Effector memory CD4-positive, alpha-beta T cell (primary cell): ENCODE results near the gene PROZ.
"Not testable (repeated sequence)": the region's sequence is repeated elsewhere in the genome, so short reads cannot be mapped to it uniquely, and the experiment has no call there.

Experiments used
- DNase-seq, 3 donors: peaks; one replicate each; pipeline ENCODE4 v3.0.0-alpha.2; 2020
- H3K27ac ChIP-seq: 2 replicates; pipeline ENCODE4 v1.7.0; 2013; ENCODE audit warnings: mild to moderate bottlenecking, low read length, moderate library complexity; ENCODE audit not compliant: insufficient read depth, poor library complexity, severe bottlenecking
- H3K27me3 ChIP-seq: replicated peaks from 2 replicates; pipeline ENCODE4 v1.7.0; 2013; ENCODE audit warnings: mild to moderate bottlenecking, low read length; ENCODE audit not compliant: insufficient read depth, control insufficient read depth, poor library complexity, severe bottlenecking
- H3K36me3 ChIP-seq: 2 replicates; pipeline ENCODE4 v1.7.0; 2013; ENCODE audit warnings: mild to moderate bottlenecking, low read length, moderate library complexity; ENCODE audit not compliant: control insufficient read depth, insufficient read depth
- H3K4me1 ChIP-seq: 2 replicates; pipeline ENCODE4 v1.7.0; 2013; ENCODE audit warnings: low read length, mild to moderate bottlenecking; ENCODE audit not compliant: control insufficient read depth, insufficient read depth, poor library complexity, severe bottlenecking
- H3K4me3 ChIP-seq: 2 replicates; pipeline ENCODE4 v1.7.0; 2013; ENCODE audit warnings: low read length, low read depth, mild to moderate bottlenecking; ENCODE audit not compliant: insufficient read depth, poor library complexity, severe bottlenecking
- H3K9me3 ChIP-seq: 2 replicates; pipeline ENCODE4 v1.7.0; 2013; ENCODE audit warnings: mild to moderate bottlenecking, low read length, moderate library complexity; ENCODE audit not compliant: control insufficient read depth

PROZ gene

DNA sequence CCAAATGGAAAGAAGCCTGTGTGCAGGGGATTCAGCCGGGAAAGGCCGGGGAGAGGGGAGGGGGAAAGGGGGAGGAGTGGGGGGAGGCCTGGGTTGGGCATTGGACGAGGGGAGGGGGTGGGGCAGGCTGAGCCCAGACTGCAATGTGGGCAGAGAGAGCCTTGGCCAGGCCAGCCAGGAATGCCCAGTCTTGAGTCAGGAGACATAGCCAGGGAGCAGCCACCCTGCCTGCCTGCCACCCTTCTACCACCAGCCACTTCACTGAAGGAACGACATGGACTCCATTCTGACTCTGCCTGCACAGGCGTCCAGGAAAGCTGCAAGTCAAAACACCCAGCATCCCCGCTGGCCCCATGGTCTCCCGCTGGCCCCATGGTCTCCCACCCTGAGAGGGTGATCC, 498 bp downstream of the PROZ start:
- H3K9me3 ChIP-seq, result no peaks in the 10 kb centered on the region
- H3K4me1 ChIP-seq, result peaks cover 13% of the 10 kb centered on the region
- H3K27ac ChIP-seq, result no peak overlapping the region
- H3K36me3 ChIP-seq, result no peaks in the 10 kb centered on the region
- no peak overlapping the region for H3K4me3 ChIP-seq
- H3K27me3 ChIP-seq, result no peaks in the 10 kb centered on the region
- DNase-seq, result no peak

DNA sequence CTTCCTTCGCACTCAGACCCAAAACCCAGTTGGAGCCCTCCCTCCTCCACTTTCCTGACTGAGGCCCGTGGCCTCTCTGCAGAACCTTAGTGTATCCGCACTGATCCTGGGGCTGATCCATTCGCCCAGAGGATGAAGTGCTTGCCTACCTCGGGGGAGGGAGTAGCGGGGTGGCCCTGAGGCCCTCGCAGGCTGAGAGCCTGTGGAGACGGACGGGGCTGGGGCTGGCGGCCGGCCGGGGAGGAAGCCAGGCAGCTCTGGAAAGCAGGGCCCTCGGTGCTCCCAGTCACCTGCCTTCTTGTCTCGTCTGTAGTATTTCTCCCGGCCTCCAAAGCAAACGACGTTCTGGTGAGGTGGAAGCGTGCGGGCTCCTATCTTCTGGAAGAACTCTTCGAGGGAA, 1.3 kb downstream of the PROZ start:
- no peaks in the 10 kb centered on the region for H3K36me3 ChIP-seq
- DNase-seq, result no peak
- no peak overlapping the region for H3K27ac ChIP-seq
- no peaks in the 10 kb centered on the region for H3K27me3 ChIP-seq
- H3K4me3 ChIP-seq, result no peak overlapping the region
- H3K9me3 ChIP-seq, result no peaks in the 10 kb centered on the region
- peaks cover 9% of the 10 kb centered on the region for H3K4me1 ChIP-seq

DNA sequence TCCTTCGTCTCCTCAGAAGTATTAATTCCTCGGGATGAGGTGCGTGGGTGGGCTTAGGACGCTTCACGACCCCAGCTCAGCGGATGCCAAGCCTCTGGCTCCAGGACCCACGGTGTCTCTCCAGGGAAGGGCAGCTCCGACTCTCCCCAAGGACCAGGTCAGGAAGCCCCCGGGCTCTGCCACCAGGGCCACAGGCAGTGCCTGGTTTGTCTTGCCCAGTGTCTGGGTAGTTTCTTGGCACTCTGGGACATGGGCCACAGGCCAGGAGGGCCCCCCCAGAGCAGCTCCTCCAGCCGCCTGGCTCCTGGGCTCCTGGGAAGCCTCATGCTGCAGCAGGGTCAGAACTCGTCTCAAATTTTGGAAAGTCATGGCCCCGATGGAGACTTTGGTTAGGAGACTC, 2.5 kb downstream of the PROZ start:
- no peak for DNase-seq
- Histone ChIP-seq H3K9me3 (no peaks in the 10 kb centered on the region), H3K36me3 (no peaks in the 10 kb centered on the region), H3K4me1 (peaks cover 9% of the 10 kb centered on the region), H3K4me3 (no peak overlapping the region), H3K27ac (no peak overlapping the region), H3K27me3 (no peaks in the 10 kb centered on the region)

DNA sequence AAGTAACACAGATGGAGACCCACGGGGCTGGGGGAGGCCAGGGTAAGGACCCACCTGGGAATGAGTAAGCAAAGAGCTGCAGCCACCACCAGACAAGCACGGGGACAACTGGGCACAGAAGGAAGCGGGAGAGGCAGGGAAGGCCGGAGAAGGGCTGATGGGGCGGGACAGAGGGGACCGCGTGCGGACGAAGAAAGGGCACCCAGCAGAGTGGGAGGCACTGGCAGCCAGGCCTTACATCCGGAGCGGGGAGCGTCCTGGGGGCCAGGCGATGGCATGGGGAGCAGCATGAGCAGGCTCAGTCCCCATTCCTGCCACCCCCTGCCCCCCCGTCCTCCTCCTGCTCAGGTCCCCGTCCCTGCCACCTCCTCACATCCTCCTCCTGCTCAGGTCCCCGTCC, 3.0 kb downstream of the PROZ start:
- no peak overlapping the region for H3K4me3 ChIP-seq
- H3K27me3 ChIP-seq, result no peaks in the 10 kb centered on the region
- DNase-seq, result no peak
- H3K27ac ChIP-seq, result no peak overlapping the region
- H3K36me3 ChIP-seq, result no peaks in the 10 kb centered on the region
- H3K4me1 ChIP-seq, result peaks cover 9% of the 10 kb centered on the region
- H3K9me3 ChIP-seq, result no peaks in the 10 kb centered on the region

DNA sequence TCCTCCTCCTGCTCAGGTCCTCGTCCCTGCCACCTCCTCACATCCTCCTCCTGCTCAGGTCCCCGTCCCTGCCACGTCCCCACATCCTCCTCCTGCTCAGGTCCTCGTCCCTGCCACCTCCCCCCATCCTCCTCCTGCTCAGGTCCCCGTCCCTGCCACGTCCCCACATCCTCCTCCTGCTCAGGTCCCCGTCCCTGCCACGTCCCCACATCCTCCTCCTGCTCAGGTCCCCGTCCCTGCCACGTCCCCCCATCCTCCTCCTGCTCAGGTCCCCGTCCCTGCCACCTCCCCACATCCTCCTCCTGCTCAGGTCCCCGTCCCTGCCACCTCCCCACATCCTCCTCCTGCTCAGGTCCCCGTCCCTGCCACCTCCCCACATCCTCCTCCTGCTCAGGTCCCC, 3.5 kb downstream of the PROZ start:
- not testable (repeated sequence) for H3K27me3 ChIP-seq, H3K4me3 ChIP-seq, H3K36me3 ChIP-seq, H3K27ac ChIP-seq, DNase-seq, H3K4me1 ChIP-seq, H3K9me3 ChIP-seq

DNA sequence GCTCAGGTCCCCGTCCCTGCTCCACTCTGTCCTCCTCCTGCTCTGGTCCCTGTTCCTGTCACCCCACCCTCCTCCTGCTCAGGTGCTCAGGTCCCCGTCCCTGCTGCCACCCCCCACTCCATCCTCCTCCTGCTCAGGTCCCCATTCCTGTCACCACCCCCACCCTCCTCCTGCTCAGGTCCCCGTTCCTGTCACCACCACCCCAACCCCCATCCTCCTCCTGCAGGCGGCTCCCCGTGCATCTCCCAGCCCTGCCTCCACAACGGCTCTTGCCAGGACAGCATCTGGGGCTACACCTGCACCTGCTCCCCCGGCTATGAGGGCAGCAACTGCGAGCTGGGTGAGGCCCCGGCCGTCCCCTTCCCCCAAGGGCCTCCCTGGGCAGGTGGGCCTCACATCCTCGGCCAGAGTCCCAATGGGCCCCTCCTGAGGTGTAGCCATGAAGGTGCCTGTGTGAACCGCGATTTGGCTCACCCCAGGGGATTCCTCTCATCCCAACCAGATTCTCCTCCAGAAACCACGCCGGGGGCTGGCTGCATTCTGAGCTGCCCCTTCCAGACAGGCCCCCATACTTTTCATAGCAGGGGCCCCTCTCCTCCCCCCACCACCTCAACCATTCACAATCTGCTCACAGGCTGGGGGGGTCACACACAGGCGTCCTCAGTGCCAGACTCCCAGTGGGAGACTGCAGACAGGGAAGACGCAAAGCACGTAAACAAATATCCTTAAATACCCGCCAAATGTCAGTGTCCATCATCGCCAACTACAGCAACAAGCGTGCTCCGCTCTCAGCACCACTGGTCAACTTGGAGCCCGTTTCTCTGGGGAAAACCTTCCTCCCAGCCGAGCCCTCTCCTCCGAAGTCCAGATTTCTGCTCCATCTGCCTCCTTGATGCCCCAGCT, 4.6 kb downstream of the PROZ start:
- no peak overlapping the region for H3K4me3 ChIP-seq
- H3K4me1 ChIP-seq, result peaks cover 9% of the 10 kb centered on the region
- no peaks in the 10 kb centered on the region for H3K36me3 ChIP-seq
- no peak for DNase-seq
- H3K9me3 ChIP-seq, result no peaks in the 10 kb centered on the region
- no peaks in the 10 kb centered on the region for H3K27me3 ChIP-seq
- peak overlapping the region; percentile 2 for H3K27ac ChIP-seq

DNA sequence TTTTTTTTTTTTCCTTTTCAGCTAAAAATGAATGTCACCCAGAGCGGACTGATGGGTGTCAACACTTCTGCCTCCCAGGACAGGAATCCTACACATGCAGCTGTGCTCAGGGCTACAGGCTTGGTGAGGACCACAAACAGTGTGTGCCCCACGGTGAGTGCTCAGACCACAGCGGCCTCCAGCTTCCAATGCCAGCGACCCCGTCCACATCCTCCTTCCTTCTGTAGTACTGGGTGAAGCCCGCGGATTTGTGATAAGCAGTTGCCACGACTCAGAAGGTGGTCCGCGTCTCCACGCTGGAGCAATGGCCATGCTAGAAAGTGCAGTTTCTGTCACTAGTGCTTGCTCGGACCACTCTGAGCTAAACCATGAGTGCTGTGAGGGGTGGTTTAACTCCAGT, 6.0 kb downstream of the PROZ start:
- H3K27ac ChIP-seq, result no peak overlapping the region
- H3K4me1 ChIP-seq, result peaks cover 9% of the 10 kb centered on the region

DNA sequence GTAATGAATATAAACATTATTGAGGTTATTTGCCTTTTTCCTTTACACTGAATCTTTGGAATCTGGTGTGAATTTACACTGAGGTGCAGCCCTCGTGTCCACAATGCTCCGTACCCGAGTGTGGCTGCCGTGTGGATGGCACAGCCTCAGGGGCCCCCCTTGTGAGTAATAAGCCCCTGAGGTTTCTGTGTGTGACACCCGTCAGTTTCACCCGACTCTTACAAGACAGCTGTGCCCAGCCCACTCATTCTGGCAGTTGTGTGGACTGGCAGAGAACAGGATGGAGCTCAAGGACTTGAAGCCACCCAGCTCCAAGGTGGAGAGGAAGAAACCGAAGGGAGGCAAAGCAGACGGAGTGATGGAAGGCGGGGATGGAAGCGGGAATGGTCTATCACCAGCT, 7.8 kb downstream of the PROZ start:
- H3K36me3 ChIP-seq, result no peaks in the 10 kb centered on the region
- H3K4me3 ChIP-seq, result no peak overlapping the region
- H3K27ac ChIP-seq, result no peak overlapping the region
- DNase-seq, result no peak
- peaks cover 9% of the 10 kb centered on the region for H3K4me1 ChIP-seq
- no peaks in the 10 kb centered on the region for H3K9me3 ChIP-seq
- H3K27me3 ChIP-seq, result no peaks in the 10 kb centered on the region

More for the DNA sequence above, 6.0 kb downstream of the PROZ start:
- Histone ChIP-seq H3K9me3 (no peaks in the 10 kb centered on the region), H3K4me3 (no peak overlapping the region), H3K27me3 (no peaks in the 10 kb centered on the region), H3K36me3 (no peaks in the 10 kb centered on the region)
- DNase-seq, result no peak

DNA sequence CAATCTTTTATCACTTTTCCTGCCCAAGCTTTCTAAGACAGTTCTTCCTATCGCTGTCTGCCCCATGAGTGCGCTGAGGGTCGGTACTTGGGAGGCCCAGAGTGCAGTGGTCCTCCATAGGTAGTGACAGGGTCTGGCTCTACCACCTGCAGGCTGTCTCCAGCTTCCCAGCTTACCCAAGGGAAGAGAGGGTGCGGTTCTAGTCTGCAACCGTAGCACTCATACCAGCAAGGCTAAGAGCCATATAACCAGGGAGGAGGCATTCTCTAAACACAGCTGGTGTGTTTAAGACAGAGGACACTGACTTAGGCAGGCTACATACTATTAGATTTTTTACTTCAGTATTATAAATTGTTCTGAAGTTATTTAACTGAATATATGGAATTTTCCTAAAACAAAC, 8.2 kb downstream of the PROZ start:
- H3K4me3 ChIP-seq, result no peak overlapping the region
- H3K9me3 ChIP-seq, result no peaks in the 10 kb centered on the region
- no peak for DNase-seq
- no peaks in the 10 kb centered on the region for H3K27me3 ChIP-seq
- H3K4me1 ChIP-seq, result peaks cover 5% of the 10 kb centered on the region
- no peak overlapping the region for H3K27ac ChIP-seq
- H3K36me3 ChIP-seq, result no peaks in the 10 kb centered on the region

DNA sequence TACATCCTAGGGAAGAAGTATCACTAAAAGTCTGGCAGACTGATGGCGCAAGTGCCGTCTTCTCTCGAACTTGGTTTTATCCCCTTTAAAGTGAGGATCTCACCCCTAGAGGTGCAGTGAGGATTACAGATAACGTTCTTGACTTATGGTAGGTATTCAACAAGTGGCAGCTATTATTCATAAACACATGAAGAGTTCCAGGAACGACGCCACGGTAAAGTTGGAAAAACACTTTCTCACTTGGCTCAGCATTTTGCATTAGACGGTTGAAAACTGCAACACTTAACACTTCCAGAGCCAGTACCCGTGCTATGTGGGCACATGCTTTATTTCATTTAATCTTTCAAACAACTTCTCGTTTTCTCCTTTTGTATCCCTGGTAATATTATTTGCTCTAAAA, 8.7 kb downstream of the PROZ start:
- Histone ChIP-seq H3K4me1 (peaks cover 5% of the 10 kb centered on the region), H3K4me3 (no peak overlapping the region), H3K27ac (no peak overlapping the region), H3K9me3 (no peaks in the 10 kb centered on the region), H3K27me3 (no peaks in the 10 kb centered on the region), H3K36me3 (no peaks in the 10 kb centered on the region)
- no peak for DNase-seq
